H9 (cell line): ENCODE data around the gene SRSF10. TPM values are rescaled to one million over a fixed set of nuclear protein-coding genes. Genes with fewer than 3 reads are reported as not detected.

Experiments
- DNase-seq: peaks from one replicate; pipeline ENCODE4 v3.0.0-alpha.2; 2017
- H2AFZ ChIP-seq: one replicate; pipeline ENCODE4 v1.6.1; 2013; ENCODE audit warnings: mild to moderate bottlenecking, low read length, control low read depth, moderate library complexity
- H2AK5ac ChIP-seq: 2 replicates; pipeline ENCODE4 v1.6.1; 2013; ENCODE audit warnings: low read length, control low read depth, mixed read lengths; ENCODE audit not compliant: insufficient read length
- H2BK120ac ChIP-seq: one replicate; pipeline ENCODE4 v1.6.1; 2013; ENCODE audit warnings: low read depth, mild to moderate bottlenecking, low read length, control low read depth, inconsistent platforms; ENCODE audit not compliant: poor library complexity, severe bottlenecking
- H2BK12ac ChIP-seq: 2 replicates; pipeline ENCODE4 v1.6.1; 2013; ENCODE audit warnings: low read length, control low read depth, mixed read lengths, low read depth; ENCODE audit not compliant: insufficient read length
- H2BK15ac ChIP-seq: 2 replicates; pipeline ENCODE4 v1.6.1; 2013; ENCODE audit warnings: low read depth, low read length, control low read depth
- H2BK20ac ChIP-seq: one replicate; pipeline ENCODE4 v1.6.1; 2013; ENCODE audit warnings: low read depth, mild to moderate bottlenecking, low read length, control low read depth, inconsistent platforms; ENCODE audit not compliant: poor library complexity, severe bottlenecking
- H2BK5ac ChIP-seq: 2 replicates; pipeline ENCODE4 v1.6.1; 2013; ENCODE audit warnings: low read length, control low read depth, mixed read lengths; ENCODE audit not compliant: insufficient read length
- H3K14ac ChIP-seq: 2 replicates; pipeline ENCODE4 v1.6.1; 2013; ENCODE audit warnings: low read length, control low read depth; ENCODE audit not compliant: insufficient read depth
- H3K18ac ChIP-seq: 2 replicates; pipeline ENCODE4 v1.6.1; 2013; ENCODE audit warnings: low read depth, mild to moderate bottlenecking, mixed read lengths, low read length, control low read depth; ENCODE audit not compliant: insufficient read length
- H3K23ac ChIP-seq: 2 replicates; pipeline ENCODE4 v1.6.1; 2013; ENCODE audit warnings: low read length, control low read depth, mixed read lengths, low read depth; ENCODE audit not compliant: insufficient read length
- H3K23me2 ChIP-seq: 2 replicates; pipeline ENCODE4 v1.6.1; 2013; ENCODE audit warnings: low read depth, mild to moderate bottlenecking, mixed read lengths, low read length, control low read depth; ENCODE audit not compliant: insufficient read length, poor library complexity, severe bottlenecking
- H3K27ac ChIP-seq: 2 replicates; pipeline ENCODE4 v1.5.1; 2013; ENCODE audit warnings: low read length, control low read depth, mixed read lengths, low read depth; ENCODE audit not compliant: insufficient read length
- H3K27me3 ChIP-seq: 2 replicates; pipeline ENCODE4 v1.6.1; 2013; ENCODE audit warnings: low read length, control low read depth, inconsistent platforms; ENCODE audit not compliant: insufficient read depth
- H3K4ac ChIP-seq: 2 replicates; pipeline ENCODE4 v1.6.1; 2013; ENCODE audit warnings: low read depth, mild to moderate bottlenecking, control low read depth, inconsistent platforms, low read length, moderate library complexity
- H3K4me1 ChIP-seq: 2 replicates; pipeline ENCODE4 v1.6.1; 2013; ENCODE audit warnings: low read length, control low read depth, inconsistent platforms; ENCODE audit not compliant: insufficient read depth
- H3K4me2 ChIP-seq: 2 replicates; pipeline ENCODE4 v1.6.1; 2013; ENCODE audit warnings: low read length, control low read depth, mixed read lengths; ENCODE audit not compliant: insufficient read length, insufficient read depth
- H3K56ac ChIP-seq: 2 replicates; pipeline ENCODE4 v1.6.1; 2013; ENCODE audit warnings: low read depth, mild to moderate bottlenecking, mixed read lengths, low read length, control low read depth; ENCODE audit not compliant: insufficient read length
- H3K79me1 ChIP-seq: 2 replicates; pipeline ENCODE4 v1.6.1; 2013; ENCODE audit warnings: low read depth, mild to moderate bottlenecking, moderate library complexity, low read length, control low read depth, inconsistent platforms; ENCODE audit not compliant: insufficient read depth, poor library complexity, severe bottlenecking
- H3K79me2 ChIP-seq: 2 replicates; pipeline ENCODE4 v1.6.1; 2013; ENCODE audit warnings: low read length, control low read depth, inconsistent platforms; ENCODE audit not compliant: insufficient read depth
- H3K9ac ChIP-seq: 2 replicates; pipeline ENCODE4 v1.6.1; 2013; ENCODE audit warnings: low read length, control low read depth, mixed read lengths; ENCODE audit not compliant: insufficient read length; ENCODE audit errors: extremely low read depth
- H3K9me3 ChIP-seq: one replicate; pipeline ENCODE4 v1.6.1; 2013; ENCODE audit warnings: low read depth, low read length, inconsistent platforms; ENCODE audit not compliant: control insufficient read depth
- H3T11ph ChIP-seq: one replicate; pipeline ENCODE4 v1.6.1; 2013; ENCODE audit warnings: mild to moderate bottlenecking, low read length, control low read depth, inconsistent platforms
- H4K20me1 ChIP-seq: one replicate; pipeline ENCODE4 v1.6.1; 2013; ENCODE audit not compliant: control insufficient read depth, insufficient read length, insufficient read depth
- H4K5ac ChIP-seq: 2 replicates; pipeline ENCODE4 v1.6.1; 2013; ENCODE audit warnings: low read depth, mild to moderate bottlenecking, mixed read lengths, low read length, control low read depth; ENCODE audit not compliant: insufficient read length
- H4K8ac ChIP-seq: replicated peaks from 2 replicates; pipeline ENCODE4 v1.6.1; 2013; ENCODE audit warnings: low read length, control low read depth, mixed read lengths, low read depth; ENCODE audit not compliant: insufficient read length
- H4K91ac ChIP-seq: 2 replicates; pipeline ENCODE4 v1.6.1; 2013; ENCODE audit warnings: low read depth, mild to moderate bottlenecking, moderate library complexity, mixed read lengths, low read length, control low read depth; ENCODE audit not compliant: insufficient read length
- H3K27ac Mint-ChIP-seq, 3 experiments: 2 replicates in 2 of 3; 3 replicates in 1 of 3; pipeline ENCODE4 v1.8.0; 2020 to 2021; ENCODE audit warnings: mixed read lengths in 3 of 3, mild to moderate bottlenecking in 1 of 3, moderate library complexity in 1 of 3
- H3K27me3 Mint-ChIP-seq: 2 replicates; pipeline ENCODE4 v1.8.0; 2021; ENCODE audit warnings: low read depth, mild to moderate bottlenecking, moderate library complexity, mixed read lengths
- H3K36me3 Mint-ChIP-seq, 3 experiments: 2 replicates in 2 of 3; 3 replicates in 1 of 3; pipeline ENCODE4 v1.8.0; 2020 to 2021; ENCODE audit warnings: low read depth in 3 of 3, mixed read lengths in 3 of 3; ENCODE audit not compliant: insufficient read depth in 1 of 3
- H3K4me1 Mint-ChIP-seq, 2 experiments: 2 replicates each; pipeline ENCODE4 v1.8.0; 2020; ENCODE audit warnings: mixed read lengths in 2 of 2
- H3K4me3 Mint-ChIP-seq, 2 experiments: 2 replicates in 1 of 2; 3 replicates in 1 of 2; pipeline ENCODE4 v1.8.0; 2020 to 2021; ENCODE audit warnings: mild to moderate bottlenecking in 2 of 2, mixed read lengths in 2 of 2, moderate library complexity in 1 of 2
- H3K9me3 Mint-ChIP-seq, 2 experiments: 2 replicates in 1 of 2; 3 replicates in 1 of 2; pipeline ENCODE4 v1.8.0; 2020; ENCODE audit warnings: mild to moderate bottlenecking in 2 of 2, mixed read lengths in 2 of 2, moderate library complexity in 1 of 2
- whole genome bisulfite sequencing: extraction: QIAGEN DNeasy Blood & Tissue Kit; methylation state at CpG from one replicate; pipeline ENCODE4 v1.1.7; 2013; ENCODE audit warnings: missing lambda C conversion rate, low lambda C conversion rate, mixed read lengths; ENCODE audit not compliant: insufficient read length; ENCODE audit errors: extremely low coverage; 5-methylcytosine and 5-hydroxymethylcytosine counted together
- total RNA-seq: library from RNA; stranded (reverse); gene quantifications from 2 replicates; pipeline ENCODE4 v1.2.1, GENCODE V29; 2021
- TF ChIP-seq, protein P1 (sequence below): fragments of 200-600 bp; sonication (generic); conservative IDR thresholded peaks from 3 replicates; pipeline ENCODE4 v1.8.0; 2021; ENCODE audit warnings: antibody characterized with exemption, mild to moderate bottlenecking

The SRSF10 gene
- total RNA-seq, 1 experiment from 2014 or later = 238 TPM

DNA sequence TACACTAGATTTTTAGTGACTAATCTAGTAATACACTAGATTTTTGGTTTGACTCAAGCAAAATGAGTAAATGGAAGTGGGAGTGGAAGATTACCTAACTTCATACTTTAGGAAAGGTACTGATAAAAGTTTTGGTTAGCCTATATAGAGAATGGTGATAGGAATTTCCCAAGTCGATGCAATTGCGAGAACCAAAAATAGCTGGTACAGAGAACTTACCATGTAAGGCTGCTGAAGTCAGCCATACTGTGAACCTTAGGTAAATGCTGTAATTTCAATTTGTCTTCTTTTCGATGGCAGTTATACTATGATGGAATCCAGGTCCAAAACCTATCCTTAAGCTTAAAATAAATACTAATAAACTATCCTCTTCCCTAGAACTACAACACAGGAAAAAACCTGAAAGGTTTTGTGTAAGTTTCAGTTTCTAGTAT lies 15.9 kb downstream of the SRSF10 start:
- Histone ChIP-seq H4K20me1 (no peaks in the 10 kb centered on the region), H3K79me1 (no peaks in the 10 kb centered on the region), H4K8ac (no peak overlapping the region), H3K23ac (no peak overlapping the region), H2BK12ac (no peak overlapping the region), H3K4me1 (no peaks in the 10 kb centered on the region), H4K91ac (no peak overlapping the region), H3K27ac (no peak overlapping the region), H3K79me2 (peaks cover 7% of the 10 kb centered on the region; the same call in 1 of the 2 replicates), H3K9ac (no peak overlapping the region), H3K4me2 (no peak overlapping the region), H3K27me3 (no peaks in the 10 kb centered on the region), H4K5ac (no peak overlapping the region), H2BK5ac (no peak overlapping the region), H2BK20ac (no peak overlapping the region), H3K18ac (no peak overlapping the region), H3K56ac (no peak overlapping the region), H3K14ac (no peak overlapping the region), H2AK5ac (no peak overlapping the region), H3K9me3 (no peaks in the 10 kb centered on the region), H2AFZ (no peak overlapping the region), H3T11ph (no peak overlapping the region), H3K4ac (no peak overlapping the region), H2BK15ac (no peak overlapping the region), H2BK120ac (no peak overlapping the region), H3K23me2 (no peaks in the 10 kb centered on the region)
- WGBS = no CpG with 5 or more reads among the region's 3 CpGs
- TF ChIP-seq, protein P1, sequence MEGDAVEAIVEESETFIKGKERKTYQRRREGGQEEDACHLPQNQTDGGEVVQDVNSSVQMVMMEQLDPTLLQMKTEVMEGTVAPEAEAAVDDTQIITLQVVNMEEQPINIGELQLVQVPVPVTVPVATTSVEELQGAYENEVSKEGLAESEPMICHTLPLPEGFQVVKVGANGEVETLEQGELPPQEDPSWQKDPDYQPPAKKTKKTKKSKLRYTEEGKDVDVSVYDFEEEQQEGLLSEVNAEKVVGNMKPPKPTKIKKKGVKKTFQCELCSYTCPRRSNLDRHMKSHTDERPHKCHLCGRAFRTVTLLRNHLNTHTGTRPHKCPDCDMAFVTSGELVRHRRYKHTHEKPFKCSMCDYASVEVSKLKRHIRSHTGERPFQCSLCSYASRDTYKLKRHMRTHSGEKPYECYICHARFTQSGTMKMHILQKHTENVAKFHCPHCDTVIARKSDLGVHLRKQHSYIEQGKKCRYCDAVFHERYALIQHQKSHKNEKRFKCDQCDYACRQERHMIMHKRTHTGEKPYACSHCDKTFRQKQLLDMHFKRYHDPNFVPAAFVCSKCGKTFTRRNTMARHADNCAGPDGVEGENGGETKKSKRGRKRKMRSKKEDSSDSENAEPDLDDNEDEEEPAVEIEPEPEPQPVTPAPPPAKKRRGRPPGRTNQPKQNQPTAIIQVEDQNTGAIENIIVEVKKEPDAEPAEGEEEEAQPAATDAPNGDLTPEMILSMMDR = no peak
- Mint-ChIP-seq H3K4me1 (peaks cover 10 to 13% of the 10 kb centered on the region in 2 experiments), H3K4me3 (no peak overlapping the region), H3K9me3 (no peaks in the 10 kb centered on the region), H3K36me3 (peaks cover 20 to 64% (median 40%) of the 10 kb centered on the region in 3 experiments), H3K27ac (peak overlapping the region in 1 of 3 experiments; percentile 82; a peak in 2 of 7 replicates), H3K27me3 (no peaks in the 10 kb centered on the region)
- no peak for DNase-seq
